Measurements from ENCODE around the gene OR5K3. TPM values are rescaled to one million over a fixed set of nuclear protein-coding genes. Genes with fewer than 3 reads are reported as not detected.

The OR5K3 gene
- total and polyA plus RNA-seq, 3 donors from 2014 or later, result not detected

DNA sequence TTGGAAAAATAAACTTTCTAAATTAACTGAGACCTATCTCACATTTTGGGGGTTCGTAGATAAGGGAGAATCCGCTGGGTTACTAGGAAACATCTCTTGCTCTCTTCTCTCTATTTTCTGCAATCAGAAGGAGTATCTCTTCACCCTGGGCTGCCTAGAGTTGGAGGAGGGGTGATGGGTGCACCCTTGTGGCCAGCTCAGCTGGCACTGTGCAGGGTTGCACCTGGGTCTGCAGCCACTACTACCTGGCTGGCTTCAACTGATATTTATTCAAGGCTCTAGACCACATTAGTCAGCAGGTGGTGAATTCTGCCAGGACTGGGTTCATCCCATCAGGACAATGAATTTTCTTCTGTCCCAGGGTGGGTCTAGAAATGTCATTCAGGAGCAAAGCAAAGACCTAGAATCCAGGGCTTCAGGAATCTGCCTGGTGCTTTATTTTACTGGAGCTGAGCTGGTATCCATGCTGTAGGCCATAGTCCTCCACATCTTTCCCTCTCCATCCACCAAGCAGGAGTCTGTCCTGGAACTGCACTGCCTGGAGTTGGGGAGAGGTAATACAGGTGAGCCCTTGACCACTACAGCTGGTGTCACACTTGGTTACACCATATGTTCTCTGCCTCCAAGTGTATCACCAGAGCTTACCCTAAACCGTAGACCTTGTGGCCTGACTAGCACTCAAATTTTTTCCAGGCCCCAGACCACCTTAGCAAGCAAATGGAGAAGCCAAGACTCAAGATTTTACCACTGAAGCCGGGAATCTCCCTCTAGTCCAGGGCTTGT lies 22.8 kb upstream of the OR5K3 start:
- Histone ChIP-seq H3K36me3 (ENCODE audit: low read depth, missing control alignments) (no peaks in the 10 kb centered on the region), H3K27ac (no peak overlapping the region), H3K9me3 (no peaks in the 10 kb centered on the region), H3K4me3 (no peak overlapping the region), H3K27me3 (no peaks in the 10 kb centered on the region), H3K4me1 (no peaks in the 10 kb centered on the region)
- intact Hi-C loops (cut with DNase I; ENCODE audit: low total_unique reads), result no loop called here
- no peak for DNase-seq
- 73 to 86% methylated on average over 3 to 4 of the region's 4 CpGs for WGBS, 2 donors
- TF ChIP-seq, protein P1, sequence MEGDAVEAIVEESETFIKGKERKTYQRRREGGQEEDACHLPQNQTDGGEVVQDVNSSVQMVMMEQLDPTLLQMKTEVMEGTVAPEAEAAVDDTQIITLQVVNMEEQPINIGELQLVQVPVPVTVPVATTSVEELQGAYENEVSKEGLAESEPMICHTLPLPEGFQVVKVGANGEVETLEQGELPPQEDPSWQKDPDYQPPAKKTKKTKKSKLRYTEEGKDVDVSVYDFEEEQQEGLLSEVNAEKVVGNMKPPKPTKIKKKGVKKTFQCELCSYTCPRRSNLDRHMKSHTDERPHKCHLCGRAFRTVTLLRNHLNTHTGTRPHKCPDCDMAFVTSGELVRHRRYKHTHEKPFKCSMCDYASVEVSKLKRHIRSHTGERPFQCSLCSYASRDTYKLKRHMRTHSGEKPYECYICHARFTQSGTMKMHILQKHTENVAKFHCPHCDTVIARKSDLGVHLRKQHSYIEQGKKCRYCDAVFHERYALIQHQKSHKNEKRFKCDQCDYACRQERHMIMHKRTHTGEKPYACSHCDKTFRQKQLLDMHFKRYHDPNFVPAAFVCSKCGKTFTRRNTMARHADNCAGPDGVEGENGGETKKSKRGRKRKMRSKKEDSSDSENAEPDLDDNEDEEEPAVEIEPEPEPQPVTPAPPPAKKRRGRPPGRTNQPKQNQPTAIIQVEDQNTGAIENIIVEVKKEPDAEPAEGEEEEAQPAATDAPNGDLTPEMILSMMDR (IDR thresholded peaks at IDR 0.05), result no peak
- TF ChIP-seq POLR2A (IDR thresholded peaks at IDR 0.05), result no peak

DNA sequence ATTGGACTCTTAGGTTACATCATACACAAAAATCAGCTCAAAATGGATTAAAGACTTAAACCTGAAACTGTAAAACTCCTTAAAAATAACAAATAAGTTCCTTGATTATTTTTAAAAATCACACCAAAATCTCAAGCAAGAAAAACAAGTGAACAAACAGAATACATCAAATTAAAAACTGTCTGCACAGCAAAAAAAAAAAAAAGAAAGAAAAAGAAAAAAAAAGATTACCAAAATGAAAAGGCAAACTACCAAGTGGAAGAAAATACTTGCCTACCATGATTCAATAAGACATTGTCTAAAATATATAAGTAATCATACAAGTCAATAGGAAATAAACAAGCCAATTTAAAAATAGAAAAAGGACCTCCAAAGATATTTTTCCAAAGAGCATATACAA lies 19.3 kb upstream of the OR5K3 start:
- H3K9me3 ChIP-seq, result no peaks in the 10 kb centered on the region
- intact Hi-C loops (cut with DNase I; ENCODE audit: low total_unique reads), result no loop called here

DNA sequence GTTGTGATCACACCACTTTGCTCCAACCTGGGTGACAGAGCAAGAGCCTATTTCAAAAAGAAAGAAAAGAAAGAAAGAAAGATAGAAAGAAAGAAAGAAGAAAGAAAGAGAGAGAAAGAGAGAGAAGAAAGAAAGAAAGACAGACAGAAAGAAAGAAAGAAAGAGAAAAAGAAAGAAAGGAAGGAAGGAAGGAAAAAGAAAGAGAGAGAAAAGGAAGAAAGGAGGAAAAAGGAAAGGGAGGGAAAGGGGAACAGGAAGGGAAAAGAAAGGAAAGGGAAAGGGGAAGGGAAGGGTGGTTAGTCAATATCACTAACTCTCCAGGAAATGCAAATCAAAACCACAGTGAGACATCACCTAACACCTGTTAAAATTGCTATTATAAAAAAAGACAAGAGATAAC lies 18.6 kb upstream of the OR5K3 start:
- H3K27me3 ChIP-seq, result no peaks in the 10 kb centered on the region
- no peak overlapping the region for H3K27ac ChIP-seq
- H3K36me3 ChIP-seq (ENCODE audit: low read depth, missing control alignments), result no peaks in the 10 kb centered on the region
- no peak for TF ChIP-seq POLR2A (IDR thresholded peaks at IDR 0.05)
- TF ChIP-seq, protein P1 (IDR thresholded peaks at IDR 0.05), result no peak
- H3K9me3 ChIP-seq, result no peaks in the 10 kb centered on the region
- no peaks in the 10 kb centered on the region for H3K4me1 ChIP-seq
- no peak for DNase-seq
- no peak overlapping the region for H3K4me3 ChIP-seq
- intact Hi-C loops (cut with DNase I; ENCODE audit: low total_unique reads), result no loop called here

More for the DNA sequence above, 19.3 kb upstream of the OR5K3 start:
- no peak for DNase-seq
- Histone ChIP-seq H3K4me3 (no peak overlapping the region), H3K27ac (no peak overlapping the region), H3K36me3 (ENCODE audit: low read depth, missing control alignments) (no peaks in the 10 kb centered on the region), H3K27me3 (no peaks in the 10 kb centered on the region), H3K4me1 (no peaks in the 10 kb centered on the region)
- TF ChIP-seq, protein P1 (IDR thresholded peaks at IDR 0.05), result no peak
- TF ChIP-seq POLR2A (IDR thresholded peaks at IDR 0.05), result no peak

DNA sequence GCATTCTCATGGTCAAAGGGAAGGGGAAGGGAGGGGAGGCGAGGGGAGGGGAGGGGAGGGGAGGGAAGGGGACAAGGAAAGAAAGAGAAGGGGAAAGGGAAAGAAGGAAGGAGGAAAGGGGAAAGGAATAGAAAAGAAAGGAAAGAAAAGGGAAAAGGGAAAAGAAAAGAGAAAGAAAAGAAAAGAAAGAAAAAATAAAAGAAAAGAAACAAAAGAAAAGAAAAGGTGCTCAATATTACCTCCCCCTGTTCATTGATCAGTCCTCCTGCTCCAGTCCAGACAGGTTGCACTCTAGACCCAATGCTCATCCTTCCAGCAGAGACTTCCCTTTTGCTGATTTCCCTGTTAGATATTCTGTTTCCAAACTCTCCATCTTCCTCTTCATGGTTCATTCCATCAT lies 18.0 kb upstream of the OR5K3 start:
- no peaks in the 10 kb centered on the region for H3K4me1 ChIP-seq
- no peak overlapping the region for H3K4me3 ChIP-seq
- H3K27me3 ChIP-seq, result no peaks in the 10 kb centered on the region
- no peak for DNase-seq
- TF ChIP-seq POLR2A (IDR thresholded peaks at IDR 0.05), result no peak
- TF ChIP-seq, protein P1 (IDR thresholded peaks at IDR 0.05), result no peak
- no peaks in the 10 kb centered on the region for H3K9me3 ChIP-seq
- H3K27ac ChIP-seq, result no peak overlapping the region
- WGBS, 2 donors, result 14 to 53% methylated on average over 1 of the region's 1 CpG
- intact Hi-C loops (cut with DNase I; ENCODE audit: low total_unique reads), result no loop called here
- no peaks in the 10 kb centered on the region for H3K36me3 ChIP-seq (ENCODE audit: low read depth, missing control alignments)

DNA sequence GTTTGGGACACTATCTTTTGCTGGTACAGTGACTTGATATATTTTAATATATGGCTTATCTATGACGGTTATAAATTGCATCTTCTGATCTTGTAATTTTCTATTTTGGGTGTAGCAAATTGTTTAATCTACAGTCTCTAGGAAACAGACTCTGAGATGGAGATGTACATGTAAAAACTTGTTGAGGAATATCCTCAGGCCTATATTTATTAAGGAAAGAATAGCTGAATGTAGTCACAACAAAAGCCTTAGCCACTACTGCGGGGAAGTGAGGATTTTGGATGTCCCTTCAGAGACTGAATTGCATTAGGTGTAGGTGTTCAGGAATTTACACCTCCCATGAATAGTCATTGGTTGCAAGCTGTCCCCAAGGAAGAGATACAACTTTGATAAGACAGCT lies 13.8 kb upstream of the OR5K3 start:
- DNase-seq, result no peak
- H3K9me3 ChIP-seq, result no peaks in the 10 kb centered on the region
- intact Hi-C loops (cut with DNase I; ENCODE audit: low total_unique reads), result no loop called here
- H3K36me3 ChIP-seq (ENCODE audit: low read depth, missing control alignments), result no peaks in the 10 kb centered on the region
- no peaks in the 10 kb centered on the region for H3K4me1 ChIP-seq
- WGBS, 2 donors, result 42 to 75% methylated on average over 2 of the region's 2 CpGs
- no peak for TF ChIP-seq POLR2A (IDR thresholded peaks at IDR 0.05)
- no peak overlapping the region for H3K4me3 ChIP-seq
- H3K27ac ChIP-seq, result no peak overlapping the region
- no peaks in the 10 kb centered on the region for H3K27me3 ChIP-seq

Measured in testis (tissue), 3 donors.